HG02623 (cell line): ENCODE results near the gene ZNF726.
"Not testable (repeated sequence)": the region's sequence is repeated elsewhere in the genome, so short reads cannot be mapped to it uniquely, and the experiment has no call there.

Source experiments
- ATAC-seq: cut with Tn5 transposase; IDR thresholded peaks from one replicate; pipeline ENCODE4 v1.9.1; 2021; ENCODE audit warnings: moderate library complexity; ENCODE audit not compliant: unreplicated experiment

ZNF726 gene

GRCh38 chr19:23914402-23915286 lies at the start of gene ZNF726:
Gene ZNF726 (plus strand): TSS chr19:23914886. CDS start chr19:23914995, 109 bp downstream.
- ATAC-seq, result peak; percentile 97

GRCh38 chr19:23867895-23868294 lies 46.8 kb upstream of the ZNF726 start:
- no peak for ATAC-seq

- ATAC-seq, result no peak
Measured at GRCh38 chr19:23868630-23869029, 46.1 kb upstream of the ZNF726 start.

DNA sequence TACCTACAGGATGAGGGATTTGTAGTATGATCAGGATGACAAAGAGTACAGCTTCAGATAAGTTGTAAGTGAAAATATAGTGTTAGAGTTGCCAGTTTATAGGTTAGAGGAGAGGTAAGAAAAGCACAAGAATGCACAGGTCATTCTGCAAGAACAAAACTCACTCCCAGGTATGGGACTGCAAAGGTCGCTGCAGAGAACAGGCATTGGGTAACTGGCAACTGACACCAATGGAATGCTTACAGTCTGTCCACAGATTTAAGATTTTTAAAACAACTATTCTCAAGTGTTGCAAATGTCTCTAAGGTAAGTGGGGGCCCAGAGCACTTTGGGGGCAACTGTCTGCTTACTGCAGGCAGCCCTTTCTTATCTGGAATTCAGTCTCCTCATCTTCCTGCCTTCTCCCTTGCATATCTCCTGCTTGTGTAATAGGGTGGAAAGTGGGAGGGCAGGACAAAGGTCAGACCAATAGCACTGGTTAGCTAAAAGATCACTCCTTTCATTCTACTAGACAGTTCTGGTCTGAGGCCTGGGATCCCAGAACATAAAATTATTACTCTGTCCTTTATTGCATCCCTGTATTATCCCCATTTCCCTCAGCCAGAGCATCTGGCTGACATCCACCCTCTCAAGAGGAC lies 42.3 kb upstream of the ZNF726 start:
- no peak for ATAC-seq

DNA sequence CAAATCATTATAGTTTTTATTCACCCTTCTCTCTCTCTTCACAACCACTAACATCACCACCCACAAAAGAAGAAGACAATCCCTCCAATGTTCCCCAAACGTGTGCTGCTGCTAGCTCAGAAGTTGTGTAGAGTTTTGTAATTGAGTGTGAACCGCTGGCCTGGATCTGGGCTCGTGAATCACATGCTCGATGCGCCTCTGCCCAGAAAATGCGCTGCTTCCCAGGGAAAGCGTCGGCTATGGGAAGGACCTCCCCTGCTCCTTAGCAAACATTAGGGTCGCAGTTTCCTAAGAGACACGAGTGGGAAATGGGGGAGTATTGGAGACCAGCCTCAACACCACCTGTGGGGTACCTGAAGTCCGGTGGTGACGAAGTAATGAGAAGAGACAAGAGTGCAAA lies 38.4 kb upstream of the ZNF726 start:
- no peak for ATAC-seq

- ATAC-seq, result not testable (repeated sequence)
Measured at GRCh38 chr19:23876756-23877155, 37.9 kb upstream of the ZNF726 start.

DNA sequence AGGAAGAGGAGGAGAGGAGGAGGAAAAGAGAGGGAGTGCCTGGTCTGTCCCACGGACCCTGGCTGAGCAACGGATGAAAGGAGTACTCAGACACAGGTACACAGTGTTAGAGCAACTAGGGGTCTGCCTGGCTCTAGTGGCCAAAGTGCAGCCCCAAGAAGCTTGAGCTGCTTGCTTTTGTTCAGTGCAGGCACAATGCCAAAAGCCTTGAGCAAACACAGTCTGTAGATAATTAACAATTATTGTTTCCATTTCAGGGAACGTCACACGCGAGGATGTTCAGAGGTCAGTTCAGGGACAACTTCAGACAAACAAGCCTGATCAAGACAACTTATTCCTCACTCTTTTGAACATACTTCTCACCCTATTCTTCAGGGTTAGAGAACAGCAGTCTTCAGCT lies 32.2 kb upstream of the ZNF726 start:
- ATAC-seq, result no peak

DNA sequence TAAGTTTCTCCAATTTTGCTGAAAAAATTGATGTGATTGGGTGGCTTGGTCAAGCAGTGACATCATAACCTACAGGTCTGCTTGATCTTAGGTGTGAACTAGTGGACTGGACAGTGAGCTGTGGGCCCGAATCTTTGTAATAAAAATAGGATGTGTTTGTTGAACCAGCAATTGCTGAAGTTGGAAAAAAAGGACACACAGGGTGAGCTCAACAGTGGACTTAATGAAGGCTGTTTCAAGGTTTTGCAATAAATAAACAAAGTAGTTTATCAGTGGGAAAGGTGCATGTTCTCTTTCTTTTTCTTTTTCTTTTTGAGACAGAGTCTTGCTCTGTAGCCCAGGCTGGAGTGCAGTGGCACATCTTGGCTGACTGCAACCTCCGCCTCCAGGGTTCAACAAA lies 30.3 kb upstream of the ZNF726 start:
- ATAC-seq, result no peak

- no peak for ATAC-seq
Measured at GRCh38 chr19:23887642-23888041, 27.0 kb upstream of the ZNF726 start.

DNA sequence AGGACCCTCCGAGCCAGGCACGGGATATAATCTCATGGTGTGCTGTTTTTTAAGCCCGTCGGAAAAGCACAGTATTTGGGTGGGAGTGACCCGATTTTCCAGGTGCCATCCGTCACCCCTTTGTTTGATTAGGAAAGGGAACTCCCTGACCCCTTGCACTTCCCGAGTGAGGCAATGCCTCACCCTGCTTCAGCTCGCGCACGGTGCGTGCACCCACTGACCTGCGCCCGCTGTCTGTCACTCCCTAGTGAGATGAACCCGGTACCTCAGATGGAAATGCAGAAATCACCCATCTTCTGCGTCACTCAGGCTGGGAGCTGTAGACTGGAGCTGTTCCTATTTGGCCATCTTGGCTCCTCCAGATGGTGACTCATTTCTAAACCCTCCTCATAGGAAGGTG lies 18.6 kb upstream of the ZNF726 start:
- ATAC-seq, result not testable (repeated sequence)

DNA sequence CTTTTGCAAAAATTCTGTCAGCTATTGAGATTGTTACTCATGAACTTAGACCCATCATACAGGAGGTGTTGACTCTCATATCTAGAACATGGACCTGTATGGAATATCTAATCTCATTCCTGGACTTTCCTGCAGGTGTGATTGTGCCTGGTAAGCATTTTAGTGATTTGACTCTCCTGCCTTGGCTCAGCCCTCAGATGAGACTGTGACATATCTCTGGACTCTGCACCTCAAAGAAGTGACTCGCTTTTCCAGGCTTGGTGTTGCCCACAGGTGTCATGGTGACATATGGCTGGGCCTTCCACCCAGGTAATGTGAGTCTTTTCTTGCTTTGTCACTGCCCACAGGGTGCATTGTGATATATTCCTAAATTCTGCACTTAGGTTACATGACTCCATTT lies 17.8 kb upstream of the ZNF726 start:
- ATAC-seq, result no peak

- ATAC-seq, result no peak
Measured at GRCh38 chr19:23901360-23901759, 13.3 kb upstream of the ZNF726 start.

DNA sequence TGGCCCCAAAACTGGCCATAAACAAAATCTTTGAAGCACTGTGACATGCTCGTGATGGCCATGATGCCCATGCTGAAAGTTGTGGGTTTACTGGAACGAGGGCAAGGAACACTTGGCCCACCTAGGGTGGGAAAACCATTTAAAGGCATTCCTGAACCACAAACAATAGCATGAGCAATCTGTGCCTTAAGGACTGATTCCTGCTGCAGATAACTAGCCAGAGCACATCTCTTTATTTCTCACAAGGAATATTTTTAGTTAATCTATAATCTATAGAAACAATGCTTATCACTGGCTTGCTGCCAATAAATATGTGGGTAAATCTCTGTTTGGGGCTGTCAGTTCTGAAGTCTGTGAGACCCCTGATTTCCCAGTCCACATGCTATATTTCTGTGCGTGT lies 10.3 kb upstream of the ZNF726 start:
- no peak for ATAC-seq

DNA sequence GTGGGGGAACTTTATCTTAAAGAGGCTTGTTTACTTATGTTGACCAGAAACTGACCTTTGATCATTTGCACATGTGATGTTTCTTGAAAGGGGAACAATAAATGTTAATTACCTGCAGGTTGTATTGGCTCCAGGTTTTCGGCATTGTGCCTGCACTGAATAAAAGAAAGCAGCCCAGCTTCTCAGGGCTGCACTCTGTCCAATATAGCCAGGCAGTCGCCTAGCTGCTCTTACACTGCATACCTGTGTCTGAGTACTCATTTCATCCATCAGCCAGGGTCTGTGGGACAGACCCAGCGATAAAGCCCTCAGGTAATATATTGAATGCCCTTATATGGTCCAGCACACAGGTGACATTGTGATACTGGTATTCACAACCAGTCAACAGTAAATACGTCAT lies 8.9 kb upstream of the ZNF726 start:
- no peak for ATAC-seq

DNA sequence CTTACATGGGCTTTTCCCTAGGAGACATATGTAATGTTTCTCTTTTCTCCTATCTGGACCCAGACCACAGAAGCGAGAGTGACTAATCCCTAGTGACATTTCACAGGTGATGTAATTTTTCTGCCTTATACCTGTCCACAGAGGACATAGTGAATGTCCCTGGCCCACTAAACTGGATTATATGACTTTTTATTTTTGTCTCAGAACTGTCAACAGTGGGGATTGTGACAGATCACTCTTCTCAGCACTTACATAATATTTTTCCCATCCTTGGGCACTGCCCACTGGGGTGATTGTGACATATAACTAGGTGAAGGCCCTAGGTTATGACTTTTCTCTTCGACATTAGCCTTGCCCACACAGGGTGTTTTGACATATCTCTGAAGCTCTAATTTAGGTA lies 7.9 kb upstream of the ZNF726 start:
- no peak for ATAC-seq

- no peak for ATAC-seq
Measured at GRCh38 chr19:23908165-23908564, 6.5 kb upstream of the ZNF726 start.

DNA sequence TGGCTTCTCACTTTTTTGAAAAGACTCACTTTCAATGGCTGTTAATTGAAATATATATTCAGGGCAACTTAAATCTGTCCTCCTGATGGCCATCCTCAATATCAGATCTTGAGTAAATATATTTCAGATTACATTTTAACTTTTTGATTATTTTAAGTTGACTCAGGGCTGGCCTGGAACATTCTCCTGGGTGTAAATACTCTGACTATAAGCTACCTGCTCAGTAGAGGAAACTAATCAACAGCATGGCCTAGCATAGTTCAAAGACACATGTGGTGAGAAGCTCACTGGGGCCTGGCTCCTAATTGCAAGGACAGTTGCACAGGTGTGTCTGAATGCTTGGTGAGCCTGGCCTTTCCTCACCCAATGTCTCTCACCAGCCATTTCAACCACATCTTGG lies 5.5 kb upstream of the ZNF726 start:
- no peak for ATAC-seq

GRCh38 chr19:23913931-23914330 lies 755 bp upstream of the ZNF726 start:
- ATAC-seq, result no peak

- ATAC-seq, result no peak
Measured at GRCh38 chr19:23916991-23917390, 2.3 kb downstream of the ZNF726 start.

DNA sequence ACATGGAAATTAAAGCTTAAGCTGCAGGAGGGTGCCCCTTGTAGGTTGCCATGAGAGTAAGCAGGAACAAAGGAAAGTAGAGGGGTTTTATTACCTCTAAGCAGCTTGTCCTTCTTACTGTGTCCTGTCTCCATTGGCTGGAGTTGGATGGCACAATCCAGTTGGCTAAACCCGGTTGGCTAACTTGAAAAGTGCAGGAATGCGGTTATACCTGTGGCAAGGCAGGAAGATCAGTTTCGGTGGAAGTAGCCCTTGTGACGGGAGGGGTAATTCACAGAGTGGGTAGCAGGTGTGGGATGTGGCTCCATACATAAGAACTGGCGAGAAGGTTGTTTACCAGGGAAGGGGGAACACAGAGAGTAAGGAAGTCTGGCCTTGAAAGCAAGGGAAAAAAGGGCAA lies 3.2 kb downstream of the ZNF726 start:
- no peak for ATAC-seq

DNA sequence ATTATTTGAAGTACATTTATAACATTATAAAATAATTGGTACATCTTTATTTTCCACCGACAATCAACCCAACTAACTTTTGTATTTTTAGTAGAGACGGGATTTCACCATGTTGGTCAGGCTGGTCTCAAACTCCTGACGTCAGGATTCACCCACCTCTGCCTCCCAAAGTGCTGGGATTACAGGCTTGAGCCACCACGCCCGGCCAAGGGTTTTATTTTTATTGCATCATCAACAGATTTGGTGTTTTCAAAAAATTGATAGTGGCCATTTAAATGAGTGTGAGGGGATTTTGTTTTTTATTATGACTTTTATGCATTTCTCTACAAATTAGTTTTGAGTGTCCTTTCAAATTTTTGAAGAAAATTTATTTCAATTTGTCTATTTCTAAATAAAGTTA lies 10.6 kb downstream of the ZNF726 start:
- ATAC-seq, result no peak

- no peak for ATAC-seq
Measured at GRCh38 chr19:23932878-23933277, 18.2 kb downstream of the ZNF726 start.
